Fibroblast of mammary gland (primary cell): Measurements from ENCODE around the gene DDX60.
A peak's percentile ranks its signal among the peaks of the same experiment; 100 is the strongest.
"Not testable (repeated sequence)": the region's sequence is repeated elsewhere in the genome, so short reads cannot be mapped to it uniquely, and the experiment has no call there.

Experiments
- DNase-seq: peaks from one replicate; pipeline ENCODE4 v3.0.0-alpha.2; 2010; ENCODE audit warnings: low read depth
- H3K4me3 ChIP-seq: 2 replicates; pipeline ENCODE4 v1.5.1; 2011; ENCODE audit warnings: low read depth, mild to moderate bottlenecking, low read length, moderate library complexity; ENCODE audit not compliant: control insufficient read depth
- TF ChIP-seq, protein P1 (sequence below): conservative IDR thresholded peaks from 2 replicates; pipeline ENCODE4 v1.5.1; 2011; ENCODE audit warnings: low read depth, low read length, inconsistent platforms; ENCODE audit not compliant: control insufficient read depth, insufficient read depth

The DDX60 gene

DNA sequence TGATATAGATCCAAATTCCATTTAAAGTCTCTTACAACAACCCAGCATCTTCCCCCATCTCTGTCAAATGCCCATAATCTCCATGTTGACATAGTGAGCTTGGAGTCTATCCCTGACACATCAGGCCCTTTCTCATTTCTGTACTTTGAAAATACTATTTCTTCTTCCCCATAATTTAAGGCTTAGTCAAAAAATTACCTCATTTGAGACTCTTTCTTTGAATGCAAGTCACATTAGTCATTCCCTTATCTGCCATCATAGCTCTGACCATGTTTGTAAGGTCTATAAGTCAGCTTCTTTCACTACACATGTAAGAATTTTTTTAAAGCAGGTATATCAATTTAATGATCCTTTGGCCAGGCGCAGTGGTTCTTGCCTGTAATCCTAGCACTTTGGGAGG, 99.9 kb downstream of the DDX60 start:
- TF ChIP-seq, protein P1, sequence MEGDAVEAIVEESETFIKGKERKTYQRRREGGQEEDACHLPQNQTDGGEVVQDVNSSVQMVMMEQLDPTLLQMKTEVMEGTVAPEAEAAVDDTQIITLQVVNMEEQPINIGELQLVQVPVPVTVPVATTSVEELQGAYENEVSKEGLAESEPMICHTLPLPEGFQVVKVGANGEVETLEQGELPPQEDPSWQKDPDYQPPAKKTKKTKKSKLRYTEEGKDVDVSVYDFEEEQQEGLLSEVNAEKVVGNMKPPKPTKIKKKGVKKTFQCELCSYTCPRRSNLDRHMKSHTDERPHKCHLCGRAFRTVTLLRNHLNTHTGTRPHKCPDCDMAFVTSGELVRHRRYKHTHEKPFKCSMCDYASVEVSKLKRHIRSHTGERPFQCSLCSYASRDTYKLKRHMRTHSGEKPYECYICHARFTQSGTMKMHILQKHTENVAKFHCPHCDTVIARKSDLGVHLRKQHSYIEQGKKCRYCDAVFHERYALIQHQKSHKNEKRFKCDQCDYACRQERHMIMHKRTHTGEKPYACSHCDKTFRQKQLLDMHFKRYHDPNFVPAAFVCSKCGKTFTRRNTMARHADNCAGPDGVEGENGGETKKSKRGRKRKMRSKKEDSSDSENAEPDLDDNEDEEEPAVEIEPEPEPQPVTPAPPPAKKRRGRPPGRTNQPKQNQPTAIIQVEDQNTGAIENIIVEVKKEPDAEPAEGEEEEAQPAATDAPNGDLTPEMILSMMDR = no peak
- no peak overlapping the region for H3K4me3 ChIP-seq
- peak; percentile 58 for DNase-seq

DNA sequence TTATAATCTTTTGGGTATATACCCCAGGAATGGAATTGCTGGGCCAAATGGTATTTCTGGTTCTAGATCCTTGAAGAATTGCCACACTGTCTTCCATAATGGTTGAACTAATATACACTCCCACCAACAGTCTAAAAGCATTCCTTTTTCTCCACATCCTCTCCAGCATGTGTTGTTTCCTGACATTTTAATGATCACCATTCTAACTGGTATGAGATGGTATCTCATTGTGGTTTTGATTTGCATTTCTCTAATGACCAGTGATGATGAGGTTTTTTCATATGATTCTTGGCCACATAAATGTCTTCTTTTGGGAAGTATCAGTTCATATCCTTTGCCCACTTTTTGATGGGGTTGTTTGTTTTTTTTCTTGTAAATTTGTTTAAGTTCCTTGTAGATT, 105.0 kb downstream of the DDX60 start:
- not testable (repeated sequence) for DNase-seq, H3K4me3 ChIP-seq

DNA sequence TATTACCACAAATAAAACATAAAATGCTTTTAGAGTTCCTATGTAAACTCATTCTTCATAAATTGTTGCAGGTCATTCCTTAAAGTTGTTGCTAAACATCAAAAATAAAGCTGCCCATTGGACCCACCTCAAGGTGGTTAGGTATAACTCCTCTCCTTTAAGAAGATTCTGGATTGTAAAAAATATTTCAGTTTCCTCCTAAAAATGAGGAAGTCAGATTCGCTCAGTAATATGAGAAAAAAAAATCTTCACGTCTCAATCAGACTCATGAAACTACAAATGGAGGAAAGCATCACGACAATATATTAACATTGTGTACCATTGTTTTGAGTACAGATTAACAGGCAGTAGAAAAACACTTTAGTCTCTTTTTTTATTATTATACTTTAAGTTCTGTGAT, 105.9 kb downstream of the DDX60 start:
- no peak overlapping the region for H3K4me3 ChIP-seq
- TF ChIP-seq, protein P1 = no peak
- no peak for DNase-seq

DNA sequence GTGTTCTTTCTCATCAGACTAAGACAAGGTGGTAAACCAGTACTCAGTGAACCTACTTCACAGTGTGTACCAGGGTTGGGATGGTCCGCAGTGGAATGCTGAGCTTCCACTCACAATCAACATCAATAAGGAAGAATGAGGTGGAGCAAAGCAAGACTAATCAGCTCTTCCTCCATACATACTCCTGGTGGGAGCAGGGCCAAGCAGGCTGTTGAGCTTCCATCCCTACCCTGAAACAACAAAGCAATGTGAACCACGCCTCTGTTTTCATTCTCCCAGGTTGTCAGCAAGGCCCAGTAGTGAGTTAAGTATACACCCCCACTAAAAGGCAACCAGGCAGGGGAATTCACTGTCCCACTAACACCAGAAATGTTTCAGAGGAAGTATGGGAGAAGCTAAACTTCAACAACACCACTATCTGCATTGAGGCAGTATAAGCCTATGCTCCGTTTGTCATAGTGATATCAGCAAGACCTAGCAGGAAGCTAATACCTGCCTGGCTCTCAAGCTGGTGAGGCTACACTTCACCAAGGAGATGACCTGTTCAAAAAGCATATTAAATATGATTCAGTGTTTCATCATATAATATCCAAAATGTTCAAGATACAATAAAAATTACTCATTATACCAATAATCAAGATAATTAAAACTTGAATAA, 109.5 kb downstream of the DDX60 start:
- H3K4me3 ChIP-seq = no peak overlapping the region
- TF ChIP-seq, protein P1 = no peak
- DNase-seq = no peak

DNA sequence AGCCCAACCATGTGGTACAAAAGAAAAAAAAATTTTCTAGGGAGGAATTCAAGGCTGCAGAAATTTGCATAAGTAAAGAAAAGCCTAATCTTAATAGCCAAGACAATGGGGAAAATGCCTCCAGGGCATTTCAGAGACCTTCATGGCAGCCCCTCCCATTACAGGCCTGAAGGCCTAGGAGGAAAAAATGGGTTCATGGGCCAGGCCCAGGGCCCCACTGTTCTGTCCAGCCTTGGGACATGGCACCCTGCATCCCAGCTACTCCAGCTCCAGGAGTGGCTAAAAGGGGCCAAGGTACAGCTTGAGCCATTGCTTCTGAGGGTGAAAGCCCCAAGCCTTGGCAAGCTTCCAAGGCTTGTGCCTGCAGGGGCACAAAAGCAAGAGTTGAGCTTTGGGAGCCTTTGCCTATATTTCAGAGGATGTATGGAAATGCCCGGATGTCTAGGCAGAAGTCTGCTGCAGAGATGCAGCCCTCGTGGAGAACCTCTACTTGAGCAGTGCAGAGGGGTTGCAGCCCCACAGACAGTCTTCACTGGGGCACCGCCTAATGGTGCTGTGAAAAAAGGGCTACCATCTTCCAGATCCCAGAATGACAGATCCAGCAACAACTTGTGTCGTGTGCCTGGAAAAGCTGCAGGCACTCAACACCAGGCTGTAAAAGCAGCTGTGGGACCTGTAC, 115.2 kb downstream of the DDX60 start:
- TF ChIP-seq, protein P1 = no peak
- H3K4me3 ChIP-seq = no peak overlapping the region
- no peak for DNase-seq

DNA sequence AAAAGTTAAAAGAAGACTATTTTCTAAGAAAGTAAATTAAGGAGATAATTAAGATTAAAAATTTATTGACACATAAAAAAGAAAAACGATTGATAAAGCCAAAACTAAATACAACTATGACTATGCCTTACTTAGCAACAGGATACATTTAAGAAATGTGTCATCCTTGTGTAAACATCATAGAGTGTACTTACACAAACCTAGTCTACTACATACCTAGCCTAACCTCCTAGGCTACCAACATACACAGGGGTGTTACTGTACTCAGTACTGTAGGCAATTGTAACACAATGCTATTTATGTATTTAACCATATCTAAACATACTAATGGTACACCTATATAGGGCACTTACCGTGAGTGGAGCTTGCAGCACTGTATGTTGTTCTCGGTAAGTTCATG, 117.9 kb downstream of the DDX60 start:
- TF ChIP-seq, protein P1 = no peak
- no peak overlapping the region for H3K4me3 ChIP-seq
- DNase-seq = peak; percentile 17

DNA sequence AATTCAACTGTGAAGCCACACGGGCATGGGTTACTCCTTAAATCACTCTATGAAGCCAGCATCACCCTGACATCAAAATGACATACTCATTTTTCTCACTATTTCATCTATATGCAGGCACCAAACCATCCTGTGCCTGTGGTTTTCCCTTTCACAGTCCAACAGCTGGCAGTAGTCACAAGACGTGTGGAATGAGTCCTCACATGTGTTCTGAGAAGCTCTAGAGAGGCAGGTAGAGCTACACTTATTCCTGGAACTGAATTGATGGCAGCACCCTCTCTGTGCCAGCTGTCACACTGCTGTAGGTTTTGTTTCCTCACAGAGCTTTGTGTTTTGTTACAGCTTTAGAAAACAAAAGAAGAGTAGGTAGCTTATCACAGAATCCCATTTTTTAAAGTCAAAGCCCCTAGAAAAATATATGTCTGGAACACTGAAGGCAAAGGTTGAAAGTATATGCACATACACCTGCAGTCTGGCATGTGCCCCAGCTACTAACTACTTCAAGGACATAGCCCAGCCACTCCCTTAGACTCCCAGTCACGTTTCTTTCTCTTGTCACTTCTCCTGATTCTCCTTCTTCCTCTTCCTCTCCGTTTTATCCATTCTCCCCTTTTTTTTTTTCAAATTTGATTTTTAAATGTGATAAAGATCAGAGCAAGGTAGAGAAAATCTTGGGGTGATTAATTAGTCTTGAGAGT, 119.1 kb downstream of the DDX60 start:
- no peak for DNase-seq
- TF ChIP-seq, protein P1 = no peak
- H3K4me3 ChIP-seq = no peak overlapping the region
